GM19023 (cell line): ENCODE data around the gene PGLYRP2.
"Not testable (repeated sequence)": the region's sequence is repeated elsewhere in the genome, so short reads cannot be mapped to it uniquely, and the experiment has no call there.

ENCODE experiments used
- ATAC-seq: cut with Tn5 transposase; IDR thresholded peaks from one replicate; pipeline ENCODE4 v1.9.1; 2021; ENCODE audit warnings: mild to moderate bottlenecking, moderate library complexity; ENCODE audit not compliant: unreplicated experiment

Gene PGLYRP2

DNA sequence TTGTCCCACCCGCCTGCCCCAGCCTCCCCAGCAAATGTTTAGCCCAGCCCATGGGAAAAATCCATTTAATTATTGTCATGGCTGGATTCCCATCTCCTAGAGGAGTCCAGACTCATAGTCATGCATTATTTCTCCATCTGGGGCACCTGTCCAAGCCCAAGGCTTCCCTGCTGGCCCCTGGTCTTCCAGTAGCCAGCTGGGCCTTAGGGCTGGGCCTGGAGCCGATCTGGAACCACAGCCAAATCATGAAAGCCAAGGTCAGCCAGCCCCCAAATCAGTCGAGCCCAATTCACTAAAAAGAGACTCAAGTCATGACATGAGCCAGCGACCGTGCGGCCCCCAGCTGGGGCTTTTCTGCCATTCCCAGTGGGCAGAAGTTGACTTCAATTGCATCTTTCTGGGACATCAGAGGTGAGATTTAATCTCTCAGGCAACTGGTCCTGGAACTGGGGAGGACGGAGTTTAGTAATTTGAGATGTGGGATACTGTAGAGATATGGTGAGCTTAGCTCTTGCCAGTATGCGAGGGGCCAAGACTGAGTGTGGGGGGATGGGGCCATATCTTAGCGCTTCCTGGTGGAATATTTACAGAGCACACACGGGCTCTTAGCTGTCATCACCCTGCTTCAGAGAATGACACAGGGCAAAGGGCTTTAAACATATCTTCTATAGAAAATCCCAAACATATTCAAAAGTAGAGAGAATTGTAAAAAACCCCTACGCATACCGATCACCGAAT lies 9.4 kb upstream of the PGLYRP2 start:
- no peak for ATAC-seq

DNA sequence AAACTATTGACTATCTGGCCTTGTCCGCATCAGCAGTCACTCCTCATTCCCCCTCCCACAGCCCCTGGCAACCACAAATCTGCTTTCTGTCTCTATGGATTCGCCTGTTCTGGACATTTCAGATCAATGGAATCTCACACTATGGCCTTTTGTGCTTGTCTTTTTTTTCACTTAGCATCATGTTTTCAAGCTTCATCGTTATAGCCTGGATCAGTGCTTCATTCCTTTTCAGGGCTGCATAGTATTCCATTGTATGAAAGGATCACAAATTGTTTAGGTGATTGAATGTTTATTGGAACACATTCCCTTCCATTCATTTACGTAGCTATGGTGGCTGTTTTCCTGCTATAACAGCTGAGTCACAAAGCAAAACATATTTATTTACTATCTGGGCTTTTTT lies 7.7 kb upstream of the PGLYRP2 start:
- ATAC-seq: no peak

DNA sequence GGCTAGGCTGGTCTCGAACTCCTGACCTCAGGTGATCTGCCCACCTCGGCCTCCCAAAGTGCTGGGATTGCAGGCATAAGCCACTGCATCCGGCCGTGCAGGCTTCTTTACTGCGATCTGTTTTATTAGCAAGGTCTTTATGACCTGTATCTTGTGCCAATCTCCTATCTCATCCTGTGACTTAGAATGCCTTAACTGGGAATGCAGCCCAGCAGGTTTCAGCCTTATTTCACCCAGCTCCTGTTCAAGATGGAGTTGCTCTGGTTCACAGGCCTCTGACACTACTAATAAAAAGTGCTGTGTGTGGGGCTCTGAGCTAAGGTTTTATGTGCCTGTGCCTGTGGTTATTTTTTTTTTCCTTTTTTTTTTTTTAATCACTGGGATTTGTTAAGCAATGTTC lies 6.5 kb upstream of the PGLYRP2 start:
- not testable (repeated sequence) for ATAC-seq

DNA sequence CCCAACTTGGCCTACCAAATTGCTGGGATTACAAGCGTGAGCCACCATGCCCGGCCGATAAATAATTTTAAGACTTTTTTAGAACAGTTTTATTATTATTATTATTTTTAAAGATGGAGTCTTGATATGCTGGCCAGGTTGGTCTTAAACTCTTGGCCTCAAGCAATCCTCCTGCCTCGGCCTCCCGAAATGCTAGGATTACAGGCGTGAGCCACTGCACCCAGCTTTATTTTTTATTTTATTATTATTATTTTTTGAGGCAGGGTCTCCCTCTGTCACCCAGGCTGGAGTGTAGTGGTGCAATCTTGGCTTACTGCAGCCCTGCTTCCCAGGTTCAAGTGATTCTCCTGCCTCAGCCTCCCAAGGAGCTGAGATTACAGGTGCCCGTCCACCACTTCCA lies 1.7 kb upstream of the PGLYRP2 start:
- not testable (repeated sequence) for ATAC-seq

DNA sequence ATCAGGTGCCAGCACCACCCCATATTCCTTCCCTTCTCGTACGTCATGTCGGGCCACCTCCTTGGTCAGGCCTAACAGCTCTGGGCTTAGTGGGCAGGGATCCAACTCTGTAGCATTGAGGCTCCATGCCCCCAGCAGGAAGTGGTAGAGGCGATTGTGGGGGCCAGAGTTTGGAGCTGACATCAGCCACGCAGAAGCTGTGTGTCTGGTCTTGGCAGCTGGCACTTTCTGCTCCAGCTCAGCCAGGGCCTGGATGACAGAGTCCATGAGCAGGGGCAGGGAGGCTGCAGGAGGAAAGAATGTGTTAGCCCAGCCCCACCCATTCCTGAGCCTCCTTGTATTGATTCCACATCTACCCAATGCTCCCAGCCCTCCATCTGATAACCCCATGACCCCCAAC lies 3.0 kb downstream of the PGLYRP2 start:
- no peak for ATAC-seq

DNA sequence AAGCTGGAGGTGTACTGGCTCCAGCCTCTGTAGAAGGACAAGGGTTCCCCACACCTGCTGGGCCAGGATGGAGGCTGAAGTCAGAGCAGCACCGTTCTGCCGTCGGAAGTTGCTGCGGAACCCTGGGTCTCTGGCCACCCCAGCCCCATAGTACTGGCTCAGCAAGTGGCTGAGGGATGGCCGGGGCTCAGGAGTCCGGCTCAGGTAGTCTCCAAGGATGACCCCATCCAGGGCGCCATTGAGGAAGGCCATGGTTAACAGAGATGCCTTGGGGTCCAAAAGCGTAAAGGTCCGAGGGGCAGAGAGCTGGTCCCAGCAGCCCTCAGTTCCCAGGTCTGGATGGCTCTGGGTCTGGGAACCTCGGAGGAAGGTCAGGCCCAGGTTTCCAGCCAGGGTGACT lies 3.7 kb downstream of the PGLYRP2 start:
- no peak for ATAC-seq

DNA sequence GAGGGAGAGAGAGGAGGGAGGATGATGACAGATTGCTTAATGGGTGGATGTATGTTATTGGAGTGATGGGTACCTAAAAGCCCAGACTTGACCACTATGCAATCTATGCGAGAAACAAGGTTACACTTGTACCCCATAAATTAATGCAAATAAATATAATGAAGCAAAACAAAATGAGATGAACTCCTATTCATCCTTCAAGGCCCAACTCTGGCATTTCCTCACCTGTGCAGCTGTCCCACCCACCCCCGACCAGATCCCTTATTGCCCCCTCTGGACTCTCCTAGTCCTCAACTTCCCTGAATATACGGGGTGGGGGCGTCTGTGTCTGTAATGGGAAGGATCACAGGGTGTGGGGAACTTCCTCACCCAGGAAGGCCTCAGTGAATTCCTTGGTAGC lies 4.1 kb downstream of the PGLYRP2 start:
- ATAC-seq: no peak

DNA sequence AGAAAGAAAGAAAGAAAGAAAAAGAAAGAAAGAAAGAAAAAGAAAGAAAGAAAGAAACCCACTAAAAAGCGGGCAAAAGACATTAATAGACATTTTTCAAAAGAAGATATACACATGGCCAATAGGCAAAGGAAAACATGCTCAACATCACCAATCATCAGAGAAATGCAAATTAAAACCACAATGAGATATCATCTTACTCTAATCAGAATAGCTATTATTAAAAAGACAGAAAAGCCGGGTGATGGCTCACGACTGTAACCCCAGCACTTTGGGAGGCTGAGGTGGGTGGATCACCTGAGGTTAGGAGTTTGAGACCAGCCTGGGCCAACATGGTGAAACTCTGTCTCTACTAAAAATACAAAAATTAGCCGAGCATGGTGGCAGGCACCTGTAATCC lies 5.5 kb downstream of the PGLYRP2 start:
- not testable (repeated sequence) for ATAC-seq

DNA sequence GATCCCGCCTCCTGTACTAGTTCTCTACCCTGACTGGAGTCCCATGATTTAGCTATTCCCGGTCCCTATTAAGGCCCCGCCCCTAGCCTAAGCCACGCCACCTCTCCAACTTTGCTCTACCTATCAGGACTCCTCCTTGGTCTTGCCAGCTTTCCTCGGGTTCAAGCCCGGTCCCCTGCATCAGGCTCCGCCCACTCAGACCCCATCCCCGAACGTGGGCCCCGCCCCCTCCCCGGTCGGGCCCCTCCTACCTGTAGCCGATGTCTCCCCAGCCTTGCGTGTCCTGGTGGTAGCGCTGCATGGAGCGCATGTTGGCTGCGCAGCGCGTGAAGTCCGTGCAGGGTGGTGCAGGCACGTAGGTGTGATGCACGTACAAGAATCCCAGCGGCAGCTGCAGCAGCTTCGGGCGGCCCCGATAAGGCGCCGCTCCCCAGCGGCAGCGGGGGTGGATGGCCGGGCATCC lies 7.6 kb downstream of the PGLYRP2 start:
- no peak for ATAC-seq

DNA sequence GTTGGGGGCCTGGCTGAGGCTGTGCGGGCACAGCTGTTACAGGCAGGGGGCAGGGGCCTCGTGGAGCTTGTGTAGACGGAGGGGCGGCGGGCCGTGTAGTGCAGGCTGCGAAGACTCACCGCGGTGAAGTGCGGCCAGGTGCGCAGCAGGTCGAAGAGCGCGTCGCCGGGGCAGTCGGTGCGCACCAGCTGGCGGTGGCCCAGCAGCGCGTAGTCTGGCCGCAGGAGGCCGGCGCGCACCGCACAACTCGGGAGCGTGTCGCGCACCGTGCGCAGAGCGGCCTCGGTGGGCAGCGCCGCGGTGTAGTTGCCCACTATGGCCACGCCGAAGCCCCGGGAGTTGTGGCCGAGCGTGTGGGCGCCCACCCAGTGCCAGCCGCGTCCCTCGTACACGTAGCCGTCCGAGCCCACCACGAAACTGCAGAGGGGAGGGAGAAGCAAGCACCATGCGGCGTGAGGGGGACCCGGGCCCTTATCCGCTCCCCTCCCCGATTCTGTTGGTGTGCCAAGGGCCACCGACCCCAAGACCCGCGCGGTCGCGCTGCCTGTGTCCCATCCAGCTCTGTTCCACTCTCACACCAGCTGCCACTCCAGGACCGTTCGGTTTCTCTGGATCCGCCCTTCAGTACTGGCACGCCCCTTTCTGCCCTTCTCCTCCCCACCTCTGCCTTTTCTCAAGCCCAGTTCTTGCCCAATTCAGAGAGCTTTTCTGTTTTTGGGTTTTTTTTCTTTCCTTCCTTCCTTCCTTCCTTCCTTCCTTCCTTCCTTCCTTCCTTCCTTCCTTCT lies 9.6 kb downstream of the PGLYRP2 start:
- no peak for ATAC-seq

DNA sequence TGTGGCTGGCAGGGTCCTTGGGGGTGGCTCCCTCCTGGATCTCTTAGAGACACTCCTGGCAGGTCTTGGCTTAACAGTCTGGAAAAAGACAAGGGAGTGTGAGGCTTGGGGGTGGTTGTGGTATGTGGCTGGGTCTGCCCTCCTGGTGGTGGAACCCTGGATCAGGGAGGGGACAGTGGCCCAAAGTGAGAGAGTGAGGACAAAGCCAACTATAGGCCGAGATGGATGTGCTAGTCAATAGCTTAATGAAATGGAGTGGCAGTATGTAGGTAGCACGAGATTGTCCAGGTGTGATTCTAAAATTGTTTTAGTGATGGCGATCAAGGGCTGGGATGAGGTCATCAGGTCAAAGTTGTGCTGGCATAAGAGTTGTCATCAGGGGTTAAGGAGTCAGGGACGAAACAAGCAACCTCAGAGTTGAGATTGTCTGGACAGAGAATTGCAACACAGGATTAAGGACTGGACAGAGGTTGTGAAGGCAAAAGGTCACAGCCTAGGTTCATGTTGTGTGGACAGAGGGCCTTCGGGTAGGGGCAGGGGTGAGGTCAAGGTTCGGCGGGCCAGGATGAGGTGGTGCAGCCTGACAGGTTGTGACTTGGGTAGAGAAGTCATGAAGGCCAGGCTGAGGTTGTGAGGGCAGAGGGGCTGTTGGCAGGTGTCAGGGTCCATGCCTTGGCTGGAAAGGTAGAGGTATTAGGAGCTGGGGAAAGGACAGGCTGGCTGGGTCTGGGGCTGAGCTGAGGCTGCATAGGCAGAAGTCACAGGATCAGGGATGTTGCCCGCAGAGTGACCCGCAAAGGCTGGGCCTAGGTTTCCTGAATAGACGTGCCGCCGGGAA lies 10.4 kb downstream of the PGLYRP2 start:
- ATAC-seq: no peak

DNA sequence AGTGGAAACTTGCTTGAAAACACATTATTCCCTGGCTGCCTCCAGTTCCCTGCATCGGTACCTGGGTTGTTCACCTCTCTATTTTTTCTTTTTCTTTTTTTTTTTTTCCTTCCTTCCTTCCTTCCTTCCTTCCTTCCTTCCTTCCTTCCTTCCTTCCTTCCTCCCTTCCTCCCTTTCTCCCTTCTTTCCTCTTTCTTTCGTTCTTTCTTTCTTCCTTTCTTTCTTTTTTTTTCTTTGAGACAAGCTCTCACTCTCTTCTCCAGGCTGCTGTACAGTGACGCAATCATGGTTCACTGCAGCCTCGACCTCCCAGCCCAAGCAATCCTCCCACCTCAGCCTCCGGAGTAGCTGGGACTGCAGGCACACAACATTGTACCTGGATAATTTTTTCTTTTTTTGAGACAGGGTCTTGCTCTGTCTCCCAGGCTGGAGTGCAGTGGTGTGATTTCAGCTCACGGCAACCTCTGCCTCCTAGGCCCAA lies 11.5 kb downstream of the PGLYRP2 start:
- ATAC-seq: no peak

DNA sequence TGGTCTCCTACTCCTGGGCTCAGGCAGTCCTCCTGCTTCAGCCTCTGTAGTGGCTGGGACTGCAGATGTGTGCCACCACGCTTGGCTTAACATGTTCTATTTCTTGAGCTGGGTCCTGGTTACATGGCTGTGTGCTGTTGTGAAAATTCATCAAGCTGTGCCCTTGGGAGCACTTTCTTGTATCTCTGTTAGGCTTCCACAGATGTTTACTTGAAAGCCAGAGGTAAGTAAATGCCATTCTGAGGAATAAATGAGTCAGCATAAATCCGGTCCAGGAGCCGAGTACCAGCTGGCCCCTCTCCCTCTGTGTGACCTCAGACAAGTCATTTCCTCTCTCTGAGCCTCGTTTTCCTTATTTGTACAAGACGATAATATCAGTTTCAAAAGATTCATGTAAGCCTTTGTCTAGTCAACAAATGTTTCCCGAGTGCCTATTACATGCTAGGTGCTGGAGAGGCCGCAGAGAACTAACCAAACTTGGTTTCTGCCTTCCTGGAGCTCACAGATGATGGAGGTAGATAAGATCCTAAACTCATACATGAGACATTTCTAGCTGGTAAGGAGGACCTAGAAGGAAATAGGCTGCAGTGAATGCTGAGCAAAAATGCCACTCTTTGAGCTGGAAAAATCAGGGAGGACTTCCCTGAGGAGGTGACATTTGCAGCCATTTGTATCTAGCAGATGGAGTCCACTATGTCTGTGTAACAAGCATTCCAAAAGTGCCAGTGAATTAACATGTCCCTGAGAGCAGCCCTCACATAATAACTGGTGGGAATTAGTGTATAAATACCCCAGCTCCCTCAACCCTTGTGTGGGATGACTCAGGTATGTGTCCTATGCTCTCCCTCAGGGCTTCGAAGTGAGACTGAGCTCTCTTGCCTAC lies 12.2 kb downstream of the PGLYRP2 start:
- ATAC-seq: peak; percentile 49

DNA sequence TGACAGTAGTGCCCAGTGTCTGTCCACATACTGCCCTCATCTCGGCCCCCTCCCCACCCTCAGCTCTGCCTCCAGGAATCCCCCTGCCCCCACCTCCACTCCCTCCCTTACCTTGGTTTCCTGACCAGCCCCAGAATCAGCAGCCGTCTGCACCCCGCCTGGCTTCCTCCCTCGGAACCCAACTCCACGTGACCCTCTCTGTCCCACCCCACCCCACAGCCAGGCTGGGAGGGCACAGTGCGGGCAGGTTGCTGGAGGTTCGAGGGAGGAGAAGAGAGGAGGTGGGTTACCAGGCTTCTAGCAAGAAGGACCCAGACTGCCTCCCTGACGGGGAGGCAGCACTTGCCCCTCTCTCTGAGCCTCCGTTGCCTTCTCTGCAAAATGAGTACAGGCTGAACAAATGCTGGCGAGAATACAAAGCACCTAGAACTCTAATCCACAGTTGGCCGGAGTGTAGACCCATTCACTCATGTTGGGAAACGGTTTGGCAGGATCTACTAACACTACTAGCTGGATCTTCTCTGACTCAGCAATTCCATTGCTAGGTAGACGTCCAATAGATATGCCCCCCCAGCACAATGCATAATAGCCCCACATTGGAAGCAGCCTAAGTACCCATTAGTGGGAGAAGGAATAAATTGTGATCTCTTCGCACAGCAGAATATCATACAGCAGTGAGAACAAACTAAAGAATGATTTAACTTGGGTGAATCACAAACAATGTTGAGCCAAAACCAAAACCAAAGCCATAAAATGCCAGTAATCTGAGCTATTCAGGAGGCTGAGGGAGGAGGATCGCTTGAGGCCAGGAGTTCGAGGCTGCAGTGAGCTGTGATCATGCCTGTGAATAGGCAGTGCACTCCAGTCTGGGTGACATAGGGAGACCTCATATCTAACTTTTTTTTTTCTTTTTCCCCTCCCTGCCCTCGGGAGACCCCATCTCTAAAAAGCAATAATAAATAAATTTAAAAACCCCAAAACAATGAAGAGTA lies 14.6 kb downstream of the PGLYRP2 start, which contains the start of gene RASAL3:
Gene RASAL3, minus strand, starts transcription at position 151 of the 992 bp plus-strand sequence. CDS start 186 bp downstream, outside the sequence.
- peak; percentile 53 for ATAC-seq

DNA sequence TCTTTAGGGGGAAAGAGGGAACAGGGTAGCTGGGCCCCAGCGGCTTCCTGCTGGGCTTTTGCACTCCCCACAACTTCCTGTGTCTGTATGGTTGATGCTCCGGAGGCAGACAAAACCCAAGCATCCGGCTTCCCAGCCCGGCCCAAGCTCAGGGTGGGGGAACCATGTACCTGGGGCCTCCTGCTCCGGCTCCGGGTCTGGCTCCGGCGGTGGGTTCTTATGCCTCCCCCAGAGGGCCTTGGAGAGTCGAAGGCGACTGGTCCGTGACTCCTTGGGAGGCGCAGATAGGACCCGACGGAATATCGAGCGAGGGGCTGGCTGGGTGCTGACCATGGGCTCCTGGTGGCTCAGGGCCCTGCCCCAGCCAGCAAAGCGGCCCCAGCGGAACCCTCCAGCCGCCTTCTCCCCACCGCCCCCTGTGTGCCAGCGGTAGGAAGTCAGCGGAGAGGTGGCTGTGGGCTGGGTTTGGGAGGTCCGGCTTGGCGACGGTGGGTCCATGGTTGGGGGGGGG lies 15.4 kb downstream of the PGLYRP2 start:
- ATAC-seq: peak; percentile 45

DNA sequence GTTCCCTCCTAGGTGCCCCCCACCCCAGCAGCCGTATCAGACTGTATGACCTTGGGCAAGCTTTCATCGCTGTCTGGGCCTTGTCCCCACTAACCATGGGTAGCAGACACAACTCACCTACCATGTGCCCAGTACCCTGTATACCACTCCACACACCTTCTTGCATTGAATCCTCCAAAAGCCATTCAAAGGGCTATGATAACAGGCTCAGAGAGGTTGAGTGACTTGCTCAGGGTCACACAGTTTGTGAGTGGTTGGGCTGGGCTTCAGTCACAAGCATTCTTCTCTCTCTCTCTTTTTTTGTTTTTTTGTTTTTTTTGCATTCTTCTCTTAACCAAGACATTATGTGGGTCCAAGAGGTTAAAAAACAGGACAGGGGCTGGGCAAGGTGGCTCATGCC lies 17.6 kb downstream of the PGLYRP2 start:
- no peak for ATAC-seq

DNA sequence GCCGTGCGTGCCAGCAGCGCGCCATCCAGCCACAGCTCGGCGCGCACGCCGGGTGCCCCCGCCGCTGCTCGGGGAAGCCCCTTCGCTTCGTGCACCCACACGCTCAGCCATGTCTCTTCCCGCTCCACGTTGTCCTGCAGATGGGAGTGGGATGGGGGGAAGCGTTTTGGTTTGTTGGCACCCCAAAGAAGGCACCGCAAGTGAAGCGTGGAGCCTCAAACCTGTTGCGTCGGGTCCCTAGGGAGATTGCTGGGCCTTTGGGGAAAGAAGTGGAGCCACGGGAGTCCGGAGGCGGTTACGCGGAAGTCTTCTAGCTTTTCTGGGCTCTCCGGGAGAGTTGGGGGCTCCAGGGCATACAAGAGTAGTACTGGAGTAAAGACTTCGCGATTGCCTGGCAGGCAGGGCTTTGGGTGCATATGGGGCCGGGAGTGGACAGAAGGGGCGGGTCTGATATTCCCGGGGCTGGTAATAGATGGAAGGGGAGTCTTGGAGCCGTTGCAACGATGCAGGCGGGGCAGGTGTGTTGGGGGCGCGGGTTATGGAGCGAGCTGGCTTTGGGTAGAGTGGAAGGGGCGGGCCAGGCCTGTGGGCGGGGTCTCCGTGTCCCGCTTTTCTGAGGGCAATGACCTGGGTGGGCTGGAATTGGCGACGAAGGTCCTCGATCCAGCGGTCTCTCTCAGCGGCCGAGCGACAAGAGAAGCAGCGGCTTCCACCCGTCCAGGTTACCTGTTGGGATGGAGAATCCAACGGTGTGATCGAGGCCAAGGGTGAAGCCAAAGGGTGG lies 21.4 kb downstream of the PGLYRP2 start:
- no peak for ATAC-seq
